Kidney (tissue), 14 donors: ENCODE measurements around the gene PRPF31. TPM values are rescaled to one million over a fixed set of nuclear protein-coding genes. Genes with fewer than 3 reads are reported as not detected.

Experiments used
- DNase-seq, 5 donors: peaks; one replicate each; pipeline ENCODE4 v3.0.0-alpha.2; 2013 to 2020
- FAIRE-seq: peaks from 2 replicates; lab custom pipeline; 2012; peaks lifted over from hg19 to GRCh38; lab: Jason Lieb, UNC
- H3K27ac ChIP-seq, 2 donors: one replicate each; pipeline ENCODE4 v1.7.0; 2013; ENCODE audit warnings: low read depth in 2 of 2, low read length in 2 of 2, inconsistent platforms in 1 of 2
- H3K27me3 ChIP-seq: one replicate; pipeline ENCODE4 v1.7.1; 2013; ENCODE audit warnings: low read length, inconsistent platforms; ENCODE audit not compliant: control insufficient read depth, insufficient read depth
- H3K36me3 ChIP-seq, 3 donors: one replicate each; pipeline versions ENCODE4 v1.7.0 to v1.7.1; 2013; ENCODE audit warnings: low read length in 3 of 3, control low read depth in 1 of 3, inconsistent platforms in 1 of 3; ENCODE audit not compliant: insufficient read depth in 3 of 3, control insufficient read depth in 2 of 3
- H3K4me1 ChIP-seq, 3 donors: one replicate each; pipeline versions ENCODE4 v1.7.0 to v1.7.1; 2013; ENCODE audit warnings: low read length in 3 of 3, inconsistent platforms in 1 of 3, low read depth in 1 of 3; ENCODE audit not compliant: control insufficient read depth in 2 of 3, insufficient read depth in 2 of 3
- H3K4me3 ChIP-seq, 3 donors: one replicate each; pipeline versions ENCODE4 v1.7.0 to v1.8.1; 2013; ENCODE audit warnings: low read length in 3 of 3, control low read depth in 1 of 3, inconsistent platforms in 1 of 3
- H3K9ac ChIP-seq, 3 donors: one replicate each; pipeline versions ENCODE4 v1.7.0 to v1.7.1; 2013; ENCODE audit warnings: low read length in 3 of 3, control low read depth in 1 of 3, inconsistent platforms in 1 of 3
- H3K9me3 ChIP-seq, 3 donors: one replicate each; pipeline versions ENCODE4 v1.7.0 to v1.7.1; 2013; ENCODE audit warnings: low read length in 3 of 3, control low read depth in 1 of 3, inconsistent platforms in 1 of 3; ENCODE audit not compliant: control insufficient read depth in 2 of 3, insufficient read depth in 1 of 3
- CTCF ChIP-seq: IDR thresholded peaks from 3 replicates; pipeline ENCODE4 v1.5.1; 2012; ENCODE audit warnings: mild to moderate bottlenecking, moderate library complexity, borderline replicate concordance; ENCODE audit not compliant: insufficient read depth; ENCODE audit errors: extremely low read depth
- intact Hi-C: fragments of 100-400 bp; cut with DNase I; formaldehyde crosslinking; loops from one replicate; pipeline ENCODE4 v1.11.1; 2022
- polyA plus RNA-seq: library from polyadenylated mRNA; stranded (reverse); fragments of 350-450 nt; fragmentation: Illumina TruSeq; extraction: RNeasy Lipid Tissue Mini Kit (QIAGEN cat#74804); gene quantifications from one replicate; pipeline ENCODE4 v1.2.3, GENCODE V29; 2014; ENCODE audit warnings: low read depth, low replicate concordance; ENCODE audit not compliant: insufficient read depth
- total RNA-seq: library from RNA; stranded (reverse); fragmentation: NEBNext Ultra II Directional; extraction: Animal tissue kit (Norgen Biotek cat#: 25700); gene quantifications from one replicate; pipeline ENCODE4 v1.2.1, GENCODE V29; 2021
- donor health status: control.
- donor health status: control.
- donor health status: control.
- donor health status: control.
- donor health status: control.
- donor health status: DM: yes; HTN: yes; CAD: no.
- donor health status: Normal renal cell carcinoma (clear cell type).

PRPF31 gene
- total and polyA plus RNA-seq, 2 donors from 2014 or later = 55.9 to 57.2 TPM

- Histone ChIP-seq H3K36me3 (no peaks in the 10 kb centered on the region), H3K4me3 (peak within 1 kb of the TSS; percentile 16 to 80 (median 66)), H3K9me3 (no peaks in the 10 kb centered on the region), H3K27ac (peak within 1 kb of the TSS; percentile 71 to 72), H3K4me1 (peaks cover 0 to 3% (median 0%) of the 10 kb centered on the region in 3 donors), H3K9ac (peak within 1 kb of the TSS in 2 of 3 donors; percentile 80 to 82), H3K27me3 (no peaks in the 10 kb centered on the region)
- DNase-seq (peak; percentile 62 to 88 (median 73)), FAIRE-seq (no peak)
- no peak for TF ChIP-seq CTCF
- intact Hi-C loops = loop anchor here (10.0 kb wide), 1 partner anchor 62 kb away; no protein-coding TSS in a partner anchor
Observed at GRCh38 chr19:54172471-54173358, 57.2 kb downstream of the PRPF31 start, which contains the start of gene TMC4. TMC4 (minus strand) TSS chr19:54173160; CDS start chr19:54173117, 43 bp downstream.

- Histone ChIP-seq H3K9me3 (no peaks in the 10 kb centered on the region), H3K4me3 (peak overlapping the region in 1 of 3 donors; percentile 66), H3K27ac (peak overlapping the region in 1 of 2 donors; percentile 71), H3K27me3 (no peaks in the 10 kb centered on the region), H3K9ac (no peak overlapping the region), H3K36me3 (no peaks in the 10 kb centered on the region), H3K4me1 (peaks cover 0 to under 1% (median 0%) of the 10 kb centered on the region in 3 donors)
- DNase-seq (peak in 1 of 5 donors; percentile 63), FAIRE-seq (no peak)
- TF ChIP-seq CTCF = no peak
- intact Hi-C loops = loop anchor here (10.0 kb wide), 1 partner anchor 61 kb away; no protein-coding TSS in a partner anchor
Observed at GRCh38 chr19:54173359-54173699, 57.8 kb downstream of the PRPF31 start.

- Histone ChIP-seq H3K9ac (no peak overlapping the region), H3K4me3 (no peak overlapping the region), H3K4me1 (no peaks in the 10 kb centered on the region), H3K9me3 (no peaks in the 10 kb centered on the region), H3K36me3 (no peaks in the 10 kb centered on the region), H3K27me3 (no peaks in the 10 kb centered on the region), H3K27ac (no peak overlapping the region)
- no peak for FAIRE-seq
- DNase-seq = peak in 2 of 5 donors; percentile 61 to 72
- intact Hi-C loops = loop anchor here (10.0 kb wide), 1 partner anchor 61 kb away; no protein-coding TSS in a partner anchor
- TF ChIP-seq CTCF = no peak
Observed at GRCh38 chr19:54173951-54174834, 58.6 kb downstream of the PRPF31 start.
